OCI-LY3 (cell line): ENCODE results near the gene WNT2.

ENCODE experiments used
- H2AFZ ChIP-seq: fragments of 200-600, 300-600 bp; shearing (Covaris generic); 2 replicates; pipeline ENCODE4 v1.6.0; 2014; ENCODE audit warnings: antibody characterized with exemption, low read depth, low read length
- H3K27ac ChIP-seq: fragments of 200-600, 300-600 bp; sonication (generic); 2 replicates; pipeline ENCODE4 v1.5.1; 2014; ENCODE audit warnings: mild to moderate bottlenecking, low read length, moderate library complexity, mixed read lengths
- H3K27me3 ChIP-seq: fragments of 200-600, 300-600 bp; sonication (generic); 2 replicates; pipeline ENCODE4 v1.6.1; 2014; ENCODE audit warnings: low read depth, low read length, mixed read lengths
- H3K36me3 ChIP-seq: fragments of 200-600, 300-600 bp; sonication (generic); replicated peaks from 2 replicates; pipeline ENCODE3; 2014; ENCODE audit warnings: low read depth, low read length, mixed read lengths
- H3K4me1 ChIP-seq: fragments of 300-600, 200-600 bp; sonication (generic); 2 replicates; pipeline ENCODE4 v1.6.1; 2014; ENCODE audit warnings: low read length, mixed read lengths
- H3K4me2 ChIP-seq: fragments of 200-600, 300-600 bp; sonication (generic); 2 replicates; pipeline ENCODE4 v1.6.1; 2014; ENCODE audit warnings: low read length, mixed read lengths
- H3K4me3 ChIP-seq: fragments of 300-600, 200-600 bp; sonication (generic); 2 replicates; pipeline ENCODE4 v1.5.1; 2014; ENCODE audit warnings: antibody characterized with exemption, mild to moderate bottlenecking, low read length, moderate library complexity
- H3K79me2 ChIP-seq: fragments of 300-600, 200-600 bp; shearing (Covaris generic); 2 replicates; pipeline ENCODE4 v1.6.1; 2014; ENCODE audit warnings: mild to moderate bottlenecking, low read length, mixed read lengths
- H3K9ac ChIP-seq: fragments of 300-600, 200-600 bp; shearing (Covaris generic); 2 replicates; pipeline ENCODE4 v1.6.0; 2014; ENCODE audit warnings: mild to moderate bottlenecking, low read length, moderate library complexity
- H3K9me3 ChIP-seq: fragments of 200-600, 300-600 bp; shearing (Covaris generic); 2 replicates; pipeline ENCODE4 v1.6.1; 2014; ENCODE audit warnings: low read length, mixed read lengths; ENCODE audit not compliant: insufficient read depth
- H4K20me1 ChIP-seq: fragments of 200-600, 300-600 bp; sonication (generic); 2 replicates; pipeline ENCODE4 v1.6.1; 2016; ENCODE audit warnings: low read length, mixed read lengths; ENCODE audit not compliant: insufficient read depth
- CTCF ChIP-seq: fragments of 200-600, 300-600 bp; sonication (generic); IDR thresholded peaks from 2 replicates; pipeline ENCODE4 v1.5.1; 2014; ENCODE audit warnings: antibody characterized with exemption, low read length, low read depth
- EZH2phosphoT487 ChIP-seq: fragments of 200-600 bp; shearing (Covaris generic); IDR thresholded peaks from 2 replicates; pipeline ENCODE4 v1.6.1; 2018; ENCODE audit warnings: antibody characterized with exemption, mixed run types, low read depth

Gene WNT2

DNA sequence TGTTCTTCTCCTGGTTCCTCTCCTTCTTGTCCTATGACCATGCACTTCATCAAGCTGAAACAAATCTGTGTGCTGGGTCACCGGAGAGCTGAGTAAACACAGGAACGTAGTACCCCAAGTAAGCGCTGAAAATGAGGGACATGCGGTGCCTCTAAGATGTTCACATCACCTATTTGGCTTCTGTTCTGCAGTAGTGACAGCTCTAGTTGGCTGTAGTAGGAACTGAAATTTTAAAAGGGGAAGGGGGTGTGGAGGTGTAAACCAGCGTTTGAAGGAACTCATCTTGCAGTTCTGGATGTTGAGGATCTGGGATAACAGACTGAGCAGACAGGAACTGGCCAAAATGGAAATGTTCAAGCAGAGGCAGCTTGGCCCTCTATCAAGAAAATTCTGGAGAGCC is 85.2 kb downstream of the WNT2 start:
- H3K79me2 ChIP-seq: no peaks in the 10 kb centered on the region

GRCh38 chr7:117231047-117231359 is 91.9 kb downstream of the WNT2 start:
- Histone ChIP-seq H3K4me3 (no peak overlapping the region), H3K79me2 (no peaks in the 10 kb centered on the region), H3K9ac (no peak overlapping the region), H3K4me1 (peaks cover 22% of the 10 kb centered on the region), H4K20me1 (no peaks in the 10 kb centered on the region), H3K27me3 (no peaks in the 10 kb centered on the region), H3K27ac (peak overlapping the region; percentile 17; the same call in 1 of the 2 replicates), H3K4me2 (peak overlapping the region; percentile 26), H2AFZ (no peak overlapping the region), H3K36me3 (peaks cover 24% of the 10 kb centered on the region), H3K9me3 (no peaks in the 10 kb centered on the region)
- no peak for TF ChIP-seq CTCF
- TF ChIP-seq EZH2phosphoT487: no peak

More for the DNA sequence above, 85.2 kb downstream of the WNT2 start:
- Histone ChIP-seq H4K20me1 (no peaks in the 10 kb centered on the region), H3K36me3 (peaks cover 5% of the 10 kb centered on the region), H3K9ac (no peak overlapping the region), H3K4me3 (peak overlapping the region; percentile 55), H3K4me1 (peaks cover 11% of the 10 kb centered on the region), H2AFZ (no peak overlapping the region), H3K9me3 (no peaks in the 10 kb centered on the region), H3K27me3 (no peaks in the 10 kb centered on the region), H3K27ac (peak overlapping the region; percentile 3; the same call in 1 of the 2 replicates), H3K4me2 (peak overlapping the region; percentile 60)
- no peak for TF ChIP-seq EZH2phosphoT487
- TF ChIP-seq CTCF: no peak

DNA sequence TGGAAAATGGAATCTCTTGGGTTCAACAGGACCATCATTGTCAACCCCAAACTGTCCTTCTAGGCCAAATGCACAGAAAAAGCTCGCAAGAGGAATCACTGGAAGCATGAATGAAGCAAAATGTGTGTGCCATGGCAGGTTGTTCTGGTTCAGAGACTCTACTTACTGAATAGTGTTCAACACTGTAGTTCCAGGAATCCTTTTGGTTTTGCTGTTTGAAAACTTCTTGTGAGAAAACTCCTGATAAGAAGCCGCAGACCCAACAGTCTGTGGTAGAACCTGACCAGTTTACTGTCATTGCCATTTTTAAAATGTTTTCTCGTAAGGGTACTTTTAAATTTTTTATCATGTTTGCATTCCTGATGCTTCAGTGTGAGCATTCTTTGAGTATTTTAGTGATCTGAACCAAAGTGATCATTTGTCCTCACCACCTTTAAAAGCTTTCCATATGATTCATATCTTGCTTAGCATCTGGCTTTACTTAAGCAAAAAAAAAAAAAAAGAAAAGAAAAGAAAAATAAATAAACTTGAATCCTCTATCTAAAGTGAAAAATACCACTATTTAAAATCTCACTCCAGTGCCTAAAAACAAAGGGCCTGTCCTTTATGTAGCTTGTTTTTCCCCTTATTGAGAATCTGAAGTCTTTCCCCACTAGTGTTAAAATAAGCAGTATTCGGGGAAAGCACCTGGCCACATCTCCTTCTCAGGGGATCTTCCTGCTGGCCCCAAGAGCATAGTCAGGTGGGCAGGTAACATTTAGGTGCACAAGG is 92.4 kb downstream of the WNT2 start:
- peak overlapping the region; percentile 17 for H3K27ac ChIP-seq
- no peak overlapping the region for H3K9ac ChIP-seq
- H3K4me2 ChIP-seq: peak overlapping the region; percentile 26
- no peak overlapping the region for H3K4me3 ChIP-seq
- no peaks in the 10 kb centered on the region for H4K20me1 ChIP-seq
- no peak overlapping the region for H2AFZ ChIP-seq
- TF ChIP-seq EZH2phosphoT487 (no peak), CTCF (no peak)
- peaks cover 22% of the 10 kb centered on the region for H3K4me1 ChIP-seq
- no peaks in the 10 kb centered on the region for H3K9me3 ChIP-seq
- peaks cover 27% of the 10 kb centered on the region for H3K36me3 ChIP-seq
- H3K79me2 ChIP-seq: no peaks in the 10 kb centered on the region
- H3K27me3 ChIP-seq: no peaks in the 10 kb centered on the region

- no peaks in the 10 kb centered on the region for H4K20me1 ChIP-seq
- no peak overlapping the region for H3K9ac ChIP-seq
- H2AFZ ChIP-seq: no peak overlapping the region
- no peak overlapping the region for H3K4me3 ChIP-seq
- peaks cover 22% of the 10 kb centered on the region for H3K4me1 ChIP-seq
- no peak for TF ChIP-seq EZH2phosphoT487
- no peak for TF ChIP-seq CTCF
- H3K4me2 ChIP-seq: no peak overlapping the region
- H3K27ac ChIP-seq: no peak overlapping the region
- H3K36me3 ChIP-seq: peaks cover 34% of the 10 kb centered on the region
- no peaks in the 10 kb centered on the region for H3K27me3 ChIP-seq
- no peaks in the 10 kb centered on the region for H3K79me2 ChIP-seq
- no peaks in the 10 kb centered on the region for H3K9me3 ChIP-seq
These were observed 93.5 kb downstream of the WNT2 start for GRCh38 chr7:117229350-117229749.
